K562 (cell line): ENCODE measurements around the gene SLC22A3. TPM values are rescaled to one million over a fixed set of nuclear protein-coding genes. Genes with fewer than 3 reads are reported as not detected.

Source experiments
- ATAC-seq: fragments of 200-7000 bp; cut with Tn5 transposase; 3 replicates; pipeline ENCODE4 v1.9.1; 2020; ENCODE audit warnings: moderate library complexity
- BruUV-seq: library from RNA; stranded (reverse); fragments of 400-500 nt; replicated peaks from 2 replicates; lab custom pipeline; 2021; lab: Mats Ljungman, UMichigan
- CTCF ChIA-PET: fragments of 300-600 bp; formaldehyde crosslinking; extraction: SDS; loops from one replicate; lab custom pipeline; 2021; ENCODE audit warnings: low intra/inter-chr PET ratio; lab: Yijun Ruan, JAX
- POLR2A ChIA-PET: fragments of 300-600, 350-650 bp; sonication (Branson Sonifier 250); formaldehyde crosslinking; extraction: SDS; loops from one replicate; lab custom pipeline; 2021; ENCODE audit warnings: antibody characterized with exemption, inconsistent platforms; lab: Yijun Ruan, JAX
- DNase-seq, 4 experiments: peaks; one replicate each; pipeline versions ENCODE4 v3.0.0 to v3.0.0-alpha.2; 2011 to 2018; ENCODE audit warnings: low spot score in 3 of 4, mixed read lengths in 3 of 4; ENCODE audit errors: extremely low read depth in 1 of 4
- FAIRE-seq: peaks from 2 replicates; lab custom pipeline; 2011; peaks lifted over from hg19 to GRCh38; lab: Jason Lieb, UNC
- H2AFZ ChIP-seq: 2 replicates; pipeline ENCODE4 v1.6.0; 2011; ENCODE audit warnings: low read depth, low read length, control low read depth, inconsistent platforms
- H3K27ac ChIP-seq: fragments of 200-600 bp; 3 replicates; pipeline ENCODE4 v1.8.0; 2011; ENCODE audit warnings: low read depth, mild to moderate bottlenecking, control low read depth, inconsistent platforms, low read length, moderate library complexity, mixed read lengths; ENCODE audit errors: extremely low read depth
- H3K27me3 ChIP-seq, 2 experiments: fragments of 300-600 bp in 1 of 2; 2 replicates in 1 of 2; 3 replicates in 1 of 2; pipeline versions ENCODE4 v1.6.0 to v1.8.0; 2011; ENCODE audit warnings: inconsistent platforms in 2 of 2, low read length in 2 of 2, mild to moderate bottlenecking in 1 of 2, mixed read lengths in 1 of 2, moderate library complexity in 1 of 2; ENCODE audit not compliant: control insufficient read depth in 2 of 2, insufficient read depth in 2 of 2
- H3K36me3 ChIP-seq: fragments of 300-600 bp; 3 replicates; pipeline ENCODE4 v1.8.0; 2011; ENCODE audit warnings: mild to moderate bottlenecking, low read length, inconsistent platforms; ENCODE audit not compliant: control insufficient read depth, insufficient read depth
- H3K4me1 ChIP-seq, 2 experiments: fragments of 200-600 bp in 1 of 2; replicated peaks in 1 of 2; 2 replicates in 1 of 2; 3 replicates in 1 of 2; pipeline versions ENCODE4 v1.5.1 to v1.8.0; 2011; ENCODE audit warnings: inconsistent platforms in 2 of 2, low read length in 2 of 2, mild to moderate bottlenecking in 1 of 2, mixed read lengths in 1 of 2, moderate library complexity in 1 of 2; ENCODE audit not compliant: control insufficient read depth in 2 of 2, insufficient read depth in 2 of 2
- H3K4me2 ChIP-seq: 2 replicates; pipeline ENCODE4 v1.6.1; 2011; ENCODE audit warnings: low read length, control low read depth, inconsistent platforms, mixed read lengths; ENCODE audit not compliant: insufficient read depth
- H3K4me3 ChIP-seq: fragments of 200-600 bp; sonication (generic), shearing (Covaris generic); 2 replicates; pipeline ENCODE4 v1.5.1; 2016; ENCODE audit warnings: control low read depth, inconsistent platforms
- H3K79me2 ChIP-seq: fragments of 200-600 bp; 3 replicates; pipeline ENCODE4 v1.8.0; 2011; ENCODE audit warnings: low read length, inconsistent platforms; ENCODE audit not compliant: control insufficient read depth, insufficient read depth
- H3K9ac ChIP-seq, 2 experiments: 2 replicates each; pipeline versions ENCODE4 v1.6.0 to v1.6.1; 2011; ENCODE audit warnings: low read depth in 2 of 2, low read length in 2 of 2, control low read depth in 1 of 2, inconsistent platforms in 1 of 2, mild to moderate bottlenecking in 1 of 2, mixed read lengths in 1 of 2; ENCODE audit not compliant: insufficient read depth in 1 of 2
- H3K9me1 ChIP-seq: one replicate; pipeline ENCODE4 v1.6.0; 2011; ENCODE audit warnings: inconsistent platforms, mild to moderate bottlenecking, low read length, moderate library complexity; ENCODE audit not compliant: control insufficient read depth, insufficient read depth
- H3K9me3 ChIP-seq: replicated peaks from 2 replicates; pipeline ENCODE4 v1.5.1; 2011; ENCODE audit warnings: low read depth, low read length, inconsistent platforms; ENCODE audit not compliant: control insufficient read depth, insufficient read depth
- H4K20me1 ChIP-seq: replicated peaks from 2 replicates; pipeline ENCODE4 v1.6.1; 2011; ENCODE audit warnings: low read length, inconsistent platforms, mixed read lengths; ENCODE audit not compliant: control insufficient read depth, insufficient read depth
- ELF2 ChIP-seq: fragments of 250-450 bp; sonication (Bioruptor Pico); IDR thresholded peaks from 2 replicates; pipeline ENCODE4 v1.5.0; 2021; ENCODE audit warnings: mild to moderate bottlenecking
- HDAC3 ChIP-seq: fragments of 450-650 bp; IDR thresholded peaks from 2 replicates; pipeline ENCODE4 v1.6.1; 2018; ENCODE audit warnings: borderline replicate concordance, mild to moderate bottlenecking, moderate library complexity; ENCODE audit not compliant: partially characterized antibody
- MAFK ChIP-seq: IDR thresholded peaks from 2 replicates; pipeline ENCODE4 v1.6.1; 2011; ENCODE audit warnings: low read length, improper control_type of control experiment
- NEUROD1 ChIP-seq: fragments of 150-350 bp; IDR thresholded peaks from 2 replicates; pipeline ENCODE4 v1.6.1; 2014; ENCODE audit warnings: borderline replicate concordance, low read length, low read depth; ENCODE audit not compliant: partially characterized antibody
- NFATC3 ChIP-seq: fragments of 450-650 bp; IDR thresholded peaks from 2 replicates; pipeline ENCODE4 v1.6.1; 2017; ENCODE audit warnings: mild to moderate bottlenecking
- ZNF140 ChIP-seq: fragments of 250-450 bp; sonication (Bioruptor Pico); IDR thresholded peaks from 2 replicates; pipeline ENCODE4 v1.8.0; 2021; ENCODE audit warnings: moderate library complexity, mild to moderate bottlenecking, inconsistent platforms
- ZNF551 ChIP-seq: fragments of 250-450 bp; sonication (Bioruptor Pico); IDR thresholded peaks from 2 replicates; pipeline ENCODE4 v1.5.0; 2021; ENCODE audit warnings: mild to moderate bottlenecking, moderate library complexity
- ZNF717 ChIP-seq: fragments of 250-450 bp; sonication (Bioruptor Pico); IDR thresholded peaks from 2 replicates; pipeline ENCODE4 v1.5.0; 2021
- WGBS: fragments of 100-300 bp; shearing (Covaris generic); methylation state at CpG from one replicate; pipeline ENCODE4 v1.1.6; 2016; ENCODE audit warnings: low coverage, mixed read lengths; ENCODE audit not compliant: insufficient coverage; ENCODE audit errors: missing lambda C conversion rate; 5-methylcytosine and 5-hydroxymethylcytosine counted together
- in situ Hi-C: fragments of 300-500 bp; cut with MboI; formaldehyde crosslinking; loops from 4 replicates; pipeline ENCODE4 v1.15.0; 2018; ENCODE audit warnings: inconsistent platforms, mixed read lengths
- intact Hi-C: fragments of 100-400 bp; cut with micrococcal nuclease; formaldehyde crosslinking; loops from 2 replicates; pipeline ENCODE4 v1.14.2; 2022
- polyA plus RNA-seq, 8 experiments: library from polyadenylated mRNA; depleted of rRNA in 4 of 8; stranded (reverse) in 5 of 8; unstranded in 3 of 8; fragments of >200 nt; fragmentation: Nextera tagmentation in 2 of 8; fragmentation: Illumina TruSeq in 1 of 8; extraction: Ambion mirVana in 2 of 8; extraction: Trizol in 1 of 8; gene quantifications; 2 replicates each; pipeline versions ENCODE4 v1.2.1 to v1.2.3, GENCODE V29; 2011 to 2014; ENCODE audit warnings: inconsistent platforms in 1 of 8, missing spikeins in 1 of 8
- total RNA-seq, 7 experiments: library from RNA; depleted of rRNA in 6 of 7; stranded (reverse); fragments of >200 nt in 6 of 7; fragmentation: Illumina TruSeq in 2 of 7; extraction: Trizol in 2 of 7; gene quantifications; 2 replicates each; pipeline versions ENCODE4 v1.2.1 to v1.2.3, GENCODE V29; 2011 to 2021; ENCODE audit warnings: low replicate concordance in 1 of 7
- TF ChIP-seq, protein P1 (sequence below): sonication (generic); formaldehyde crosslinking; IDR thresholded peaks from 2 replicates; pipeline ENCODE4 v1.8.0; 2022; ENCODE audit warnings: missing genetic modification reagents, mild to moderate bottlenecking, borderline replicate concordance
- TF ChIP-seq, protein P2 (sequence below): fragments of 450-650 bp; IDR thresholded peaks from 2 replicates; pipeline ENCODE4 v1.6.1; 2016; ENCODE audit warnings: borderline replicate concordance
- TF ChIP-seq, protein P3 (sequence below): fragments of 450-650 bp; IDR thresholded peaks from 2 replicates; pipeline ENCODE4 v1.6.1; 2018; ENCODE audit warnings: mild to moderate bottlenecking, low read depth; ENCODE audit not compliant: partially characterized antibody

SLC22A3 gene
- total and polyA plus RNA-seq, 9 of the 15 experiments (the other 6 are each of a cell fraction or from before 2014, with no cell fraction given) = not detected

DNA sequence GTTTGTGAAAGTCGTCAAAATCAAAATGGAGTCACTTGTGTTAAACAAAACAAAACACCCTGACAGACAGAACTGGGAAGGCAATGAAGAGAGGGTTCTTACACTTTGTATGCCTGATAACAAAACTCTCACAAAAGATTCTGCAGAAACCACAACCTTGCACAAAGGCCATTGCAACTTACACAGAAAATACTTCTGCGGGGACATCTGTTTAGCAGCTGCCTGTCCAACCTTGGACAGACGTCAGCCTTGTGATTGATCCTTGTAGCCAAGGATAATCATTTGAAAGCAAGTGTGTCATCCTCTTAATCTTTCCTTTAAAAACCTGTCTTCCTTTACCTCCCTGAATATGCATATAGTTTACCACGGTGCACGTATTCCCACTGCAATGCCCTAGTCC is 17.0 kb upstream of the SLC22A3 start:
- no peaks in the 10 kb centered on the region for H3K9me1 ChIP-seq
- FAIRE-seq = no peak
- intact Hi-C loops = no loop called here
- no TSS peak for BruUV-seq
- H2AFZ ChIP-seq = no peak overlapping the region
- H3K27me3 ChIP-seq = peaks cover 0 to 11% of the 10 kb centered on the region in 2 experiments; a peak in 2 of 5 replicates
- WGBS = 1% methylated on average over 5 of the region's 5 CpGs
- in situ Hi-C loops = no loop called here
- ATAC-seq = no peak
- no peak overlapping the region for H3K4me2 ChIP-seq
- ChIA-PET CTCF (no interaction called here), POLR2A (interaction anchor here (0.7 kb wide), 1 partner anchor 749 kb away, joined by 3 read pairs; no protein-coding TSS in a partner anchor)
- H3K4me3 ChIP-seq = no peak overlapping the region
- H3K79me2 ChIP-seq = no peaks in the 10 kb centered on the region
- TF ChIP-seq HDAC3 (no peak), NFATC3 (no peak), ZNF717 (CRISPR knock-in tag) (no peak), ZNF140 (CRISPR knock-in tag) (no peak), ZNF551 (CRISPR knock-in tag) (no peak), NEUROD1 (no peak), ELF2 (CRISPR knock-in tag) (no peak), MAFK (no peak)
- TF ChIP-seq, protein P1, sequence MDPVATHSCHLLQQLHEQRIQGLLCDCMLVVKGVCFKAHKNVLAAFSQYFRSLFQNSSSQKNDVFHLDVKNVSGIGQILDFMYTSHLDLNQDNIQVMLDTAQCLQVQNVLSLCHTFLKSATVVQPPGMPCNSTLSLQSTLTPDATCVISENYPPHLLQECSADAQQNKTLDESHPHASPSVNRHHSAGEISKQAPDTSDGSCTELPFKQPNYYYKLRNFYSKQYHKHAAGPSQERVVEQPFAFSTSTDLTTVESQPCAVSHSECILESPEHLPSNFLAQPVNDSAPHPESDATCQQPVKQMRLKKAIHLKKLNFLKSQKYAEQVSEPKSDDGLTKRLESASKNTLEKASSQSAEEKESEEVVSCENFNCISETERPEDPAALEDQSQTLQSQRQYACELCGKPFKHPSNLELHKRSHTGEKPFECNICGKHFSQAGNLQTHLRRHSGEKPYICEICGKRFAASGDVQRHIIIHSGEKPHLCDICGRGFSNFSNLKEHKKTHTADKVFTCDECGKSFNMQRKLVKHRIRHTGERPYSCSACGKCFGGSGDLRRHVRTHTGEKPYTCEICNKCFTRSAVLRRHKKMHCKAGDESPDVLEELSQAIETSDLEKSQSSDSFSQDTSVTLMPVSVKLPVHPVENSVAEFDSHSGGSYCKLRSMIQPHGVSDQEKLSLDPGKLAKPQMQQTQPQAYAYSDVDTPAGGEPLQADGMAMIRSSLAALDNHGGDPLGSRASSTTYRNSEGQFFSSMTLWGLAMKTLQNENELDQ = no peak
- TF ChIP-seq, protein P2, sequence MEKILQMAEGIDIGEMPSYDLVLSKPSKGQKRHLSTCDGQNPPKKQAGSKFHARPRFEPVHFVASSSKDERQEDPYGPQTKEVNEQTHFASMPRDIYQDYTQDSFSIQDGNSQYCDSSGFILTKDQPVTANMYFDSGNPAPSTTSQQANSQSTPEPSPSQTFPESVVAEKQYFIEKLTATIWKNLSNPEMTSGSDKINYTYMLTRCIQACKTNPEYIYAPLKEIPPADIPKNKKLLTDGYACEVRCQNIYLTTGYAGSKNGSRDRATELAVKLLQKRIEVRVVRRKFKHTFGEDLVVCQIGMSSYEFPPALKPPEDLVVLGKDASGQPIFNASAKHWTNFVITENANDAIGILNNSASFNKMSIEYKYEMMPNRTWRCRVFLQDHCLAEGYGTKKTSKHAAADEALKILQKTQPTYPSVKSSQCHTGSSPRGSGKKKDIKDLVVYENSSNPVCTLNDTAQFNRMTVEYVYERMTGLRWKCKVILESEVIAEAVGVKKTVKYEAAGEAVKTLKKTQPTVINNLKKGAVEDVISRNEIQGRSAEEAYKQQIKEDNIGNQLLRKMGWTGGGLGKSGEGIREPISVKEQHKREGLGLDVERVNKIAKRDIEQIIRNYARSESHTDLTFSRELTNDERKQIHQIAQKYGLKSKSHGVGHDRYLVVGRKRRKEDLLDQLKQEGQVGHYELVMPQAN = no peak
- TF ChIP-seq, protein P3, sequence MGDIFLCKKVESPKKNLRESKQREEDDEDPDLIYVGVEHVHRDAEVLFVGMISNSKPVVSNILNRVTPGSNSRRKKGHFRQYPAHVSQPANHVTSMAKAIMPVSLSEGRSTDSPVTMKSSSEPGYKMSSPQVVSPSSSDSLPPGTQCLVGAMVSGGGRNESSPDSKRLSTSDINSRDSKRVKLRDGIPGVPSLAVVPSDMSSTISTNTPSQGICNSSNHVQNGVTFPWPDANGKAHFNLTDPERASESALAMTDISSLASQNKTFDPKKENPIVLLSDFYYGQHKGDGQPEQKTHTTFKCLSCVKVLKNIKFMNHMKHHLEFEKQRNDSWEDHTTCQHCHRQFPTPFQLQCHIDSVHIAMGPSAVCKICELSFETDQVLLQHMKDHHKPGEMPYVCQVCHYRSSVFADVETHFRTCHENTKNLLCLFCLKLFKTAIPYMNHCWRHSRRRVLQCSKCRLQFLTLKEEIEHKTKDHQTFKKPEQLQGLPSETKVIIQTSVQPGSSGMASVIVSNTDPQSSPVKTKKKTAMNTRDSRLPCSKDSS = no peak
- no peak for DNase-seq
- H3K9ac ChIP-seq = no peak overlapping the region
- H3K4me1 ChIP-seq = no peaks in the 10 kb centered on the region
- H3K36me3 ChIP-seq = no peaks in the 10 kb centered on the region
- no peak overlapping the region for H3K27ac ChIP-seq
- H4K20me1 ChIP-seq = no peaks in the 10 kb centered on the region; the same call in 1 of the 2 replicates
- no peaks in the 10 kb centered on the region for H3K9me3 ChIP-seq
